H1 (cell line): Measurements from ENCODE around the gene SAAL1. TPM values are rescaled to one million over a fixed set of nuclear protein-coding genes. Genes with fewer than 3 reads are reported as not detected.

Source experiments
- CTCF ChIA-PET: fragments of 300-600 bp; sonication (Branson Sonifier 250); formaldehyde crosslinking; loops from one replicate; lab custom pipeline; 2021; ENCODE audit not compliant: partially characterized antibody; lab: Charles Lee
- POLR2A ChIA-PET: fragments of 300-600 bp; sonication (Branson Sonifier 250); formaldehyde crosslinking; loops from one replicate; lab custom pipeline; 2021; ENCODE audit warnings: inconsistent platforms; ENCODE audit not compliant: partially characterized antibody; lab: Charles Lee
- DNase-seq, 2 experiments: peaks; one replicate each; pipeline versions ENCODE4 v3.0.0 to v3.0.0-alpha.2; 2010 to 2022; ENCODE audit warnings: low spot score in 2 of 2, low read depth in 1 of 2, mixed read lengths in 1 of 2
- FAIRE-seq: peaks from 2 replicates; lab custom pipeline; 2011; peaks lifted over from hg19 to GRCh38; lab: Jason Lieb, UNC
- H2AFZ ChIP-seq: 2 replicates; pipeline ENCODE4 v1.8.1; 2012; ENCODE audit warnings: low read length, inconsistent platforms
- H2AK5ac ChIP-seq: 2 replicates; pipeline ENCODE4 v1.6.1; 2013; ENCODE audit warnings: low read depth, low read length
- H2BK120ac ChIP-seq: replicated peaks from 2 replicates; pipeline ENCODE3; 2013; ENCODE audit warnings: low read depth, low read length, inconsistent platforms
- H2BK12ac ChIP-seq: 2 replicates; pipeline ENCODE4 v1.6.1; 2013; ENCODE audit warnings: low read depth, low read length
- H2BK15ac ChIP-seq: 2 replicates; pipeline ENCODE4 v1.6.1; 2013; ENCODE audit warnings: low read length
- H2BK20ac ChIP-seq: 2 replicates; pipeline ENCODE4 v1.6.1; 2013; ENCODE audit warnings: low read length
- H2BK5ac ChIP-seq: 2 replicates; pipeline ENCODE4 v1.6.1; 2013; ENCODE audit warnings: low read depth, low read length
- H3K14ac ChIP-seq: 2 replicates; pipeline ENCODE4 v1.6.1; 2013; ENCODE audit warnings: inconsistent platforms; ENCODE audit not compliant: insufficient read length
- H3K18ac ChIP-seq: 2 replicates; pipeline ENCODE4 v1.6.1; 2013; ENCODE audit warnings: low read length; ENCODE audit errors: extremely low read depth
- H3K23ac ChIP-seq: 2 replicates; pipeline ENCODE4 v1.6.1; 2013; ENCODE audit warnings: inconsistent platforms; ENCODE audit not compliant: insufficient read length
- H3K23me2 ChIP-seq: 2 replicates; pipeline ENCODE4 v1.6.1; 2013; ENCODE audit warnings: low read depth, low read length
- H3K27ac ChIP-seq: 2 replicates; pipeline ENCODE4 v1.6.1; 2011; ENCODE audit warnings: low read depth, low read length, inconsistent platforms
- H3K27me3 ChIP-seq, 4 experiments: replicated peaks in 1 of 4; 1 replicate in 1 of 4; 2 replicates in 3 of 4; pipeline versions ENCODE4 v1.6.1 to v1.8.1; 2011 to 2013; ENCODE audit warnings: low read length in 3 of 4, mild to moderate bottlenecking in 3 of 4, inconsistent platforms in 2 of 4, mixed read lengths in 2 of 4, moderate library complexity in 1 of 4; ENCODE audit not compliant: control insufficient read depth in 3 of 4, insufficient read depth in 3 of 4; ENCODE audit errors: extremely low read depth in 1 of 4
- H3K36me3 ChIP-seq, 4 experiments: 2 replicates each; pipeline versions ENCODE4 v1.6.1 to v1.8.1; 2011 to 2013; ENCODE audit warnings: mild to moderate bottlenecking in 4 of 4, low read length in 3 of 4, moderate library complexity in 2 of 4, control low read depth in 1 of 4, inconsistent platforms in 1 of 4; ENCODE audit not compliant: insufficient read depth in 4 of 4, control insufficient read depth in 2 of 4
- H3K4ac ChIP-seq: replicated peaks from 2 replicates; pipeline ENCODE3; 2013; ENCODE audit warnings: low read length, low read depth, mixed read lengths, inconsistent platforms; ENCODE audit not compliant: insufficient read length
- H3K4me1 ChIP-seq, 4 experiments: replicated peaks in 1 of 4; 1 replicate in 1 of 4; 2 replicates in 3 of 4; pipeline versions ENCODE4 v1.6.1 to v1.8.1; 2011 to 2013; ENCODE audit warnings: low read length in 3 of 4, inconsistent platforms in 2 of 4, mixed read lengths in 1 of 4; ENCODE audit not compliant: insufficient read depth in 4 of 4, control insufficient read depth in 3 of 4
- H3K4me2 ChIP-seq, 2 experiments: 2 replicates each; pipeline versions ENCODE4 v1.6.1 to v1.8.1; 2011 to 2013; ENCODE audit warnings: low read depth in 2 of 2, low read length in 2 of 2, control low read depth in 1 of 2, inconsistent platforms in 1 of 2, mild to moderate bottlenecking in 1 of 2; ENCODE audit not compliant: insufficient read depth in 1 of 2
- H3K4me3 ChIP-seq, 4 experiments: fragments of 200-600, 300-600 bp in 1 of 4; sonication (generic), shearing (Covaris generic), sonication (Bioruptor Twin) in 1 of 4; 2 replicates each; pipeline versions ENCODE4 v1.5.1 to v1.8.1; 2011 to 2016; ENCODE audit warnings: low read length in 4 of 4, low read depth in 3 of 4, control low read depth in 2 of 4, inconsistent platforms in 2 of 4, mild to moderate bottlenecking in 2 of 4, mixed read lengths in 1 of 4, moderate library complexity in 1 of 4; ENCODE audit not compliant: insufficient read depth in 2 of 4; ENCODE audit errors: extremely low read depth in 1 of 4
- H3K56ac ChIP-seq: replicated peaks from 2 replicates; pipeline ENCODE3; 2013; ENCODE audit warnings: low read depth, mild to moderate bottlenecking, mixed read lengths, low read length, inconsistent platforms; ENCODE audit not compliant: insufficient read length
- H3K79me1 ChIP-seq: 2 replicates; pipeline ENCODE4 v1.6.1; 2013; ENCODE audit warnings: low read depth, low read length, control low read depth
- H3K79me2 ChIP-seq, 2 experiments: 2 replicates each; pipeline versions ENCODE4 v1.6.1 to v1.8.1; 2012 to 2013; ENCODE audit warnings: low read length in 2 of 2, mild to moderate bottlenecking in 2 of 2, inconsistent platforms in 1 of 2; ENCODE audit not compliant: insufficient read depth in 2 of 2, control insufficient read depth in 1 of 2
- H3K9ac ChIP-seq, 4 experiments: replicated peaks in 1 of 4; 1 replicate in 1 of 4; 2 replicates in 3 of 4; pipeline versions ENCODE4 v1.6.1 to v1.8.1; 2011 to 2013; ENCODE audit warnings: low read depth in 3 of 4, low read length in 3 of 4, control low read depth in 2 of 4, mild to moderate bottlenecking in 2 of 4, moderate library complexity in 2 of 4, inconsistent platforms in 1 of 4; ENCODE audit errors: extremely low read depth in 1 of 4
- H3K9me3 ChIP-seq, 2 experiments: 2 replicates each; pipeline versions ENCODE4 v1.6.1 to v1.8.1; 2012 to 2013; ENCODE audit warnings: mild to moderate bottlenecking in 2 of 2, moderate library complexity in 2 of 2, control low read depth in 1 of 2, inconsistent platforms in 1 of 2, low read depth in 1 of 2, low read length in 1 of 2, mixed read lengths in 1 of 2; ENCODE audit not compliant: insufficient read depth in 2 of 2
- H4K20me1 ChIP-seq, 2 experiments: replicated peaks in 1 of 2; 2 replicates each; pipeline versions ENCODE3 to v1.8.1; 2011 to 2013; ENCODE audit warnings: inconsistent platforms in 2 of 2, low read length in 2 of 2, mild to moderate bottlenecking in 1 of 2; ENCODE audit not compliant: insufficient read depth in 2 of 2, control insufficient read depth in 1 of 2
- H4K5ac ChIP-seq: 2 replicates; pipeline ENCODE4 v1.6.1; 2013; ENCODE audit warnings: low read length, low read depth, mixed read lengths, inconsistent platforms; ENCODE audit not compliant: insufficient read length
- H4K8ac ChIP-seq: 2 replicates; pipeline ENCODE4 v1.8.0; 2013; ENCODE audit warnings: mild to moderate bottlenecking, moderate library complexity, low read length, inconsistent platforms; ENCODE audit not compliant: insufficient read depth; ENCODE audit errors: extremely low read depth
- H4K91ac ChIP-seq: replicated peaks from 2 replicates; pipeline ENCODE3; 2013; ENCODE audit warnings: low read length, mixed read lengths, inconsistent platforms; ENCODE audit not compliant: insufficient read length
- CHD2 ChIP-seq: IDR thresholded peaks from 2 replicates; pipeline ENCODE4 v1.6.1; 2012; ENCODE audit warnings: low read length, improper control_type of control experiment
- KDM5A ChIP-seq: fragments of 200-600 bp; IDR thresholded peaks from 2 replicates; pipeline ENCODE4 v1.7.1; 2012; ENCODE audit warnings: mild to moderate bottlenecking, low read length, inconsistent platforms, mixed read lengths
- SP1 ChIP-seq: IDR thresholded peaks from 2 replicates; pipeline ENCODE4 v1.6.1; 2011; ENCODE audit warnings: low read depth, low read length
- SP2 ChIP-seq: IDR thresholded peaks from 2 replicates; pipeline ENCODE4 v1.6.1; 2012; ENCODE audit warnings: mild to moderate bottlenecking, low read length, inconsistent platforms
- YY1 ChIP-seq: IDR thresholded peaks from 2 replicates; pipeline ENCODE4 v1.6.1; 2011; ENCODE audit warnings: low read depth, mild to moderate bottlenecking, low read length
- WGBS, 2 experiments: shearing (Covaris generic) in 1 of 2; methylation state at CpG; one replicate each; pipeline versions ENCODE4 v1.1.6 to v1.1.7; 2013 to 2015; ENCODE audit warnings: low lambda C conversion rate in 2 of 2, mixed read lengths in 2 of 2, inconsistent platforms in 1 of 2, low coverage in 1 of 2, missing lambda C conversion rate in 1 of 2; ENCODE audit not compliant: insufficient replicate concordance in 2 of 2, insufficient coverage in 1 of 2, insufficient read length in 1 of 2; ENCODE audit errors: extremely low coverage in 1 of 2, missing lambda C conversion rate in 1 of 2; 5-methylcytosine and 5-hydroxymethylcytosine counted together
- polyA plus RNA-seq, 7 experiments: library from polyadenylated mRNA; depleted of rRNA in 3 of 7; stranded (reverse) in 5 of 7; unstranded in 2 of 7; fragments of >200 nt in 5 of 7; fragments of 200-250 nt in 2 of 7; gene quantifications; 1 replicate in 5 of 7; 2 replicates in 1 of 7; 4 replicates in 1 of 7; pipeline versions ENCODE4 v1.2.1 to v1.2.3, GENCODE V29; 2011 to 2013; ENCODE audit warnings: missing spikeins in 2 of 7, mixed read lengths in 2 of 7
- total RNA-seq: library from RNA; stranded (reverse); fragmentation: NEBNext Ultra II Directional; extraction: Animal tissue kit (Norgen Biotek cat#: 25700); gene quantifications from 2 replicates; pipeline ENCODE4 v1.2.1, GENCODE V29; 2021
- TF ChIP-seq, protein P1 (sequence below): IDR thresholded peaks from 2 replicates; pipeline ENCODE4 v1.6.1; 2011; ENCODE audit warnings: low read length, improper control_type of control experiment
- TF ChIP-seq, protein P2 (sequence below): IDR thresholded peaks from 2 replicates; pipeline ENCODE4 v1.6.1; 2012; ENCODE audit warnings: inconsistent platforms

Gene SAAL1
- total and polyA plus RNA-seq, 2 of the 8 experiments (the other 6 are each of a cell fraction or from before 2014, with no cell fraction given) = 26.4 to 46.6 TPM

DNA sequence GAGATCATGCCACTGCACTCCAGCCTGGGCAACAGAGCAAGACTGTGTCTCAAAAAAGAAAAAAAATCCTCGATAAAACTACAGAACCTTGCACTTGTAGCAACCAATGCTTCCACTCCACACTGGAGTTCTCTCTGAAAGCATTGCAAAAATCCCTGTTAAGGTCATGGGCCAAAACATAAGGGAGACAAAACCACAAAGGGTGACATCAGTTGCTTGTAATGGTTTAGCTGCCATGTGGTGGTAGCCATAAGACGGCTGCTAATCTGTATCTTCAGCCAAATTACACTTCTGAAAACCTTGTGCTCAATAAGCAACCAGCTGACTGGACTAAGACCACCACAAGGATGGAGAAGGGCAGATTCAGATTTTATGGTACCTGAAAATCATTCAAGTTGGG is 39.3 kb downstream of the SAAL1 start:
- Histone ChIP-seq H3K27ac (no peak overlapping the region), H2BK5ac (no peak overlapping the region)
- WGBS, 2 experiments = 97% methylated on average over 2 of the region's 2 CpGs; no CpG with 5 or more reads in 1 of the 2 experiments
- TF ChIP-seq SP2 = no peak
- TF ChIP-seq, protein P1, sequence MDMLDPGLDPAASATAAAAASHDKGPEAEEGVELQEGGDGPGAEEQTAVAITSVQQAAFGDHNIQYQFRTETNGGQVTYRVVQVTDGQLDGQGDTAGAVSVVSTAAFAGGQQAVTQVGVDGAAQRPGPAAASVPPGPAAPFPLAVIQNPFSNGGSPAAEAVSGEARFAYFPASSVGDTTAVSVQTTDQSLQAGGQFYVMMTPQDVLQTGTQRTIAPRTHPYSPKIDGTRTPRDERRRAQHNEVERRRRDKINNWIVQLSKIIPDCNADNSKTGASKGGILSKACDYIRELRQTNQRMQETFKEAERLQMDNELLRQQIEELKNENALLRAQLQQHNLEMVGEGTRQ = no peak
- TF ChIP-seq KDM5A = no peak
- no peak for TF ChIP-seq CHD2
- TF ChIP-seq YY1 = no peak
- TF ChIP-seq, protein P2, sequence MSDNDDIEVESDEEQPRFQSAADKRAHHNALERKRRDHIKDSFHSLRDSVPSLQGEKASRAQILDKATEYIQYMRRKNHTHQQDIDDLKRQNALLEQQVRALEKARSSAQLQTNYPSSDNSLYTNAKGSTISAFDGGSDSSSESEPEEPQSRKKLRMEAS = no peak
- TF ChIP-seq SP1 = no peak
- TF ChIP-seq, all 59 proteins: peak for 0
- Histone ChIP-seq H3K23me2 (no peaks in the 10 kb centered on the region), H2BK120ac (no peak overlapping the region), H3K79me1 (no peaks in the 10 kb centered on the region), H3K79me2 (no peaks in the 10 kb centered on the region), H3K18ac (no peak overlapping the region), H3K9ac (no peak overlapping the region), H2AK5ac (no peak overlapping the region), H2BK12ac (no peak overlapping the region), H4K8ac (no peak overlapping the region), H3K23ac (no peak overlapping the region), H4K5ac (no peak overlapping the region), H3K4me2 (no peak overlapping the region), H3K56ac (no peak overlapping the region), H3K27me3 (no peaks in the 10 kb centered on the region), H2AFZ (no peak overlapping the region), H3K36me3 (no peaks in the 10 kb centered on the region), H4K91ac (no peak overlapping the region), H2BK15ac (no peak overlapping the region), H3K4me3 (no peak overlapping the region), H3K4me1 (0 out of 7 replicates have a peak, but pooled peaks cover 0 to 3% (median 0%) of the 10 kb centered on the region in 4 experiments), H4K20me1 (no peaks in the 10 kb centered on the region), H2BK20ac (no peak overlapping the region), H3K9me3 (no peaks in the 10 kb centered on the region), H3K14ac (no peak overlapping the region), H3K4ac (no peak overlapping the region)
- POLR2A ChIA-PET = interaction anchor here (1.0 to 2.2 kb wide), 3 partner anchors 9 to 25 kb away, joined by 3 to 5 read pairs (median 3); no protein-coding TSS in a partner anchor
- CTCF ChIA-PET = interaction anchor here (0.6 to 1.3 kb wide), 2 partner anchors 73 to 138 kb away, joined by 3 to 4 read pairs; no protein-coding TSS in a partner anchor
- DNase-seq (no peak), FAIRE-seq (no peak)
